K562 (cell line): ENCODE results near the gene FSCN2. TPM values are rescaled to one million over a fixed set of nuclear protein-coding genes. Genes with fewer than 3 reads are reported as not detected.
A peak's percentile ranks its signal among the peaks of the same experiment; 100 is the strongest.

ENCODE experiments used
- BACH1 ChIP-seq: fragments of 200-800 bp; sonication (Bioruptor generic); IDR thresholded peaks from 2 replicates; pipeline ENCODE4 v1.6.1; 2016; ENCODE audit warnings: missing genetic modification characterization, missing compliant biosample characterization
- C11orf30 ChIP-seq: fragments of 450-650 bp; IDR thresholded peaks from 2 replicates; pipeline ENCODE4 v1.6.1; 2016; ENCODE audit warnings: low read depth, mild to moderate bottlenecking
- JUNB ChIP-seq: fragments of 450-650 bp; formaldehyde crosslinking; conservative IDR thresholded peaks from 2 replicates; pipeline ENCODE4 v1.4.0; 2020; ENCODE audit warnings: mild to moderate bottlenecking
- KHSRP ChIP-seq: fragments of 450-650 bp; IDR thresholded peaks from 2 replicates; pipeline ENCODE4 v1.6.1; 2017
- MEF2A ChIP-seq: IDR thresholded peaks from 2 replicates; pipeline ENCODE4 v1.6.1; 2011; ENCODE audit warnings: low read depth, mild to moderate bottlenecking, low read length, moderate library complexity; ENCODE audit not compliant: control insufficient read depth
- MEF2D ChIP-seq: conservative IDR thresholded peaks from 2 replicates; pipeline ENCODE4 v1.6.1; 2016; ENCODE audit warnings: low read depth, missing genetic modification characterization, missing compliant biosample characterization
- SMAD3 ChIP-seq: fragments of 450-650 bp; formaldehyde crosslinking; conservative IDR thresholded peaks from 2 replicates; pipeline ENCODE4 v1.4.0; 2020; ENCODE audit warnings: mild to moderate bottlenecking
- WHSC1 ChIP-seq: IDR thresholded peaks from one replicate; pipeline ENCODE4 v1.6.1; 2012; ENCODE audit warnings: low read length, control low read depth, inconsistent platforms
- YBX1 ChIP-seq: fragments of 450-650 bp; IDR thresholded peaks from 2 replicates; pipeline ENCODE4 v1.7.1; 2016; ENCODE audit warnings: mild to moderate bottlenecking
- ZNF644 ChIP-seq: fragments of 200-800 bp; sonication (Bioruptor generic); IDR thresholded peaks from 2 replicates; pipeline ENCODE4 v1.6.1; 2016; ENCODE audit warnings: low read depth, missing genetic modification characterization, missing compliant biosample characterization
- polyA plus RNA-seq, 8 experiments: library from polyadenylated mRNA; depleted of rRNA in 4 of 8; stranded (reverse) in 5 of 8; unstranded in 3 of 8; fragments of >200 nt; fragmentation: Nextera tagmentation in 2 of 8; fragmentation: Illumina TruSeq in 1 of 8; extraction: Ambion mirVana in 2 of 8; extraction: Trizol in 1 of 8; gene quantifications; 2 replicates each; pipeline versions ENCODE4 v1.2.1 to v1.2.3, GENCODE V29; 2011 to 2014; ENCODE audit warnings: inconsistent platforms in 1 of 8, missing spikeins in 1 of 8
- total RNA-seq, 7 experiments: library from RNA; depleted of rRNA in 6 of 7; stranded (reverse); fragments of >200 nt in 6 of 7; fragmentation: Illumina TruSeq in 2 of 7; extraction: Trizol in 2 of 7; gene quantifications; 2 replicates each; pipeline versions ENCODE4 v1.2.1 to v1.2.3, GENCODE V29; 2011 to 2021; ENCODE audit warnings: low replicate concordance in 1 of 7
- TF ChIP-seq, protein P1 (sequence below): fragments of 450-650 bp; IDR thresholded peaks from 2 replicates; pipeline ENCODE4 v1.6.1; 2016; ENCODE audit warnings: mild to moderate bottlenecking, moderate library complexity
- TF ChIP-seq, protein P2 (sequence below): fragments of 150-350 bp; IDR thresholded peaks from 2 replicates; pipeline ENCODE4 v1.6.1; 2014; ENCODE audit warnings: low read depth, mild to moderate bottlenecking, low read length, borderline replicate concordance

The FSCN2 gene
- total and polyA plus RNA-seq, 9 of the 15 experiments (the other 6 are each of a cell fraction or from before 2014, with no cell fraction given): 0.08 TPM; not detected in 8

DNA sequence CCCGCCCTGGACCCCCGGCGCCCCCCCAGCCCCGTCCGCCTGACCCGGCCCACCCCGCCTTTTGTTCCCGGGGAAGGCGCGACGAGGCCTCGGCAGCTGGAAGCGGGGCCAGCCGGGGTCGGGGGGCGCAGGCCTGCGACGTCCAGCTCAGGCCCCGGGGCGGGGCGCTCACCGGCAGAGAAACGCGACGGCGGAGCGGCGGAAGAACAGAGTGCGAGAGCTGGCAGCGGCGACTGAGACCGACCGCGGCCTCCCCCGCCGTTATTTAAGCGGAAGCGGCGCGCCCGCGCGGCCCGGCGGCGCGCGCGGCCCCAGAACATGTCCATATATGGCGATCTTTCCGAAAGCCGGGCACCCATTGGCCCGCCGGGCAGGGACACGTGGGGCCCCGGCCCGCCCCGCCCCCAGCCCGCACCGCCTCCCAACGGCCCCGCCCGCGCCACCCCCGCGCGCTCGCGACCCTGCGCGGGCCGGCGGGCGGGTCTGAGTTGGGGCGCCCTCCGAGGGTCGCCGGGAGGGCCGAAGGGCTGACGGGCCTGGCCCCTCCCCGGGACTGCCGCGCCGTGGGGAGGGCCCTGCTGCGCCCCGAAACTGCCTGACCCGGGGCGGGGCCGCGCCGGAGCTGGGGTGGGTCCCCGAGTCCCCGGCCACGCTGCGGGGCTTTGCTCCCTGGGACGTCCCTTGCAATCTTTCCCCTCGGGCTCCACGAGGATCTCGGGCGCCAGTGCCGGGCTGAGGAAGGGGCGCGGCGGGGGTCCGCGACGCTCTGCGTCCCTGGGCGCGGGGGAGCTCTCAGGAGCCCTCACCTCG, 15.4 kb upstream of the FSCN2 start, which contains the start of gene ACTG1 (continued):
- TF ChIP-seq, protein P1, sequence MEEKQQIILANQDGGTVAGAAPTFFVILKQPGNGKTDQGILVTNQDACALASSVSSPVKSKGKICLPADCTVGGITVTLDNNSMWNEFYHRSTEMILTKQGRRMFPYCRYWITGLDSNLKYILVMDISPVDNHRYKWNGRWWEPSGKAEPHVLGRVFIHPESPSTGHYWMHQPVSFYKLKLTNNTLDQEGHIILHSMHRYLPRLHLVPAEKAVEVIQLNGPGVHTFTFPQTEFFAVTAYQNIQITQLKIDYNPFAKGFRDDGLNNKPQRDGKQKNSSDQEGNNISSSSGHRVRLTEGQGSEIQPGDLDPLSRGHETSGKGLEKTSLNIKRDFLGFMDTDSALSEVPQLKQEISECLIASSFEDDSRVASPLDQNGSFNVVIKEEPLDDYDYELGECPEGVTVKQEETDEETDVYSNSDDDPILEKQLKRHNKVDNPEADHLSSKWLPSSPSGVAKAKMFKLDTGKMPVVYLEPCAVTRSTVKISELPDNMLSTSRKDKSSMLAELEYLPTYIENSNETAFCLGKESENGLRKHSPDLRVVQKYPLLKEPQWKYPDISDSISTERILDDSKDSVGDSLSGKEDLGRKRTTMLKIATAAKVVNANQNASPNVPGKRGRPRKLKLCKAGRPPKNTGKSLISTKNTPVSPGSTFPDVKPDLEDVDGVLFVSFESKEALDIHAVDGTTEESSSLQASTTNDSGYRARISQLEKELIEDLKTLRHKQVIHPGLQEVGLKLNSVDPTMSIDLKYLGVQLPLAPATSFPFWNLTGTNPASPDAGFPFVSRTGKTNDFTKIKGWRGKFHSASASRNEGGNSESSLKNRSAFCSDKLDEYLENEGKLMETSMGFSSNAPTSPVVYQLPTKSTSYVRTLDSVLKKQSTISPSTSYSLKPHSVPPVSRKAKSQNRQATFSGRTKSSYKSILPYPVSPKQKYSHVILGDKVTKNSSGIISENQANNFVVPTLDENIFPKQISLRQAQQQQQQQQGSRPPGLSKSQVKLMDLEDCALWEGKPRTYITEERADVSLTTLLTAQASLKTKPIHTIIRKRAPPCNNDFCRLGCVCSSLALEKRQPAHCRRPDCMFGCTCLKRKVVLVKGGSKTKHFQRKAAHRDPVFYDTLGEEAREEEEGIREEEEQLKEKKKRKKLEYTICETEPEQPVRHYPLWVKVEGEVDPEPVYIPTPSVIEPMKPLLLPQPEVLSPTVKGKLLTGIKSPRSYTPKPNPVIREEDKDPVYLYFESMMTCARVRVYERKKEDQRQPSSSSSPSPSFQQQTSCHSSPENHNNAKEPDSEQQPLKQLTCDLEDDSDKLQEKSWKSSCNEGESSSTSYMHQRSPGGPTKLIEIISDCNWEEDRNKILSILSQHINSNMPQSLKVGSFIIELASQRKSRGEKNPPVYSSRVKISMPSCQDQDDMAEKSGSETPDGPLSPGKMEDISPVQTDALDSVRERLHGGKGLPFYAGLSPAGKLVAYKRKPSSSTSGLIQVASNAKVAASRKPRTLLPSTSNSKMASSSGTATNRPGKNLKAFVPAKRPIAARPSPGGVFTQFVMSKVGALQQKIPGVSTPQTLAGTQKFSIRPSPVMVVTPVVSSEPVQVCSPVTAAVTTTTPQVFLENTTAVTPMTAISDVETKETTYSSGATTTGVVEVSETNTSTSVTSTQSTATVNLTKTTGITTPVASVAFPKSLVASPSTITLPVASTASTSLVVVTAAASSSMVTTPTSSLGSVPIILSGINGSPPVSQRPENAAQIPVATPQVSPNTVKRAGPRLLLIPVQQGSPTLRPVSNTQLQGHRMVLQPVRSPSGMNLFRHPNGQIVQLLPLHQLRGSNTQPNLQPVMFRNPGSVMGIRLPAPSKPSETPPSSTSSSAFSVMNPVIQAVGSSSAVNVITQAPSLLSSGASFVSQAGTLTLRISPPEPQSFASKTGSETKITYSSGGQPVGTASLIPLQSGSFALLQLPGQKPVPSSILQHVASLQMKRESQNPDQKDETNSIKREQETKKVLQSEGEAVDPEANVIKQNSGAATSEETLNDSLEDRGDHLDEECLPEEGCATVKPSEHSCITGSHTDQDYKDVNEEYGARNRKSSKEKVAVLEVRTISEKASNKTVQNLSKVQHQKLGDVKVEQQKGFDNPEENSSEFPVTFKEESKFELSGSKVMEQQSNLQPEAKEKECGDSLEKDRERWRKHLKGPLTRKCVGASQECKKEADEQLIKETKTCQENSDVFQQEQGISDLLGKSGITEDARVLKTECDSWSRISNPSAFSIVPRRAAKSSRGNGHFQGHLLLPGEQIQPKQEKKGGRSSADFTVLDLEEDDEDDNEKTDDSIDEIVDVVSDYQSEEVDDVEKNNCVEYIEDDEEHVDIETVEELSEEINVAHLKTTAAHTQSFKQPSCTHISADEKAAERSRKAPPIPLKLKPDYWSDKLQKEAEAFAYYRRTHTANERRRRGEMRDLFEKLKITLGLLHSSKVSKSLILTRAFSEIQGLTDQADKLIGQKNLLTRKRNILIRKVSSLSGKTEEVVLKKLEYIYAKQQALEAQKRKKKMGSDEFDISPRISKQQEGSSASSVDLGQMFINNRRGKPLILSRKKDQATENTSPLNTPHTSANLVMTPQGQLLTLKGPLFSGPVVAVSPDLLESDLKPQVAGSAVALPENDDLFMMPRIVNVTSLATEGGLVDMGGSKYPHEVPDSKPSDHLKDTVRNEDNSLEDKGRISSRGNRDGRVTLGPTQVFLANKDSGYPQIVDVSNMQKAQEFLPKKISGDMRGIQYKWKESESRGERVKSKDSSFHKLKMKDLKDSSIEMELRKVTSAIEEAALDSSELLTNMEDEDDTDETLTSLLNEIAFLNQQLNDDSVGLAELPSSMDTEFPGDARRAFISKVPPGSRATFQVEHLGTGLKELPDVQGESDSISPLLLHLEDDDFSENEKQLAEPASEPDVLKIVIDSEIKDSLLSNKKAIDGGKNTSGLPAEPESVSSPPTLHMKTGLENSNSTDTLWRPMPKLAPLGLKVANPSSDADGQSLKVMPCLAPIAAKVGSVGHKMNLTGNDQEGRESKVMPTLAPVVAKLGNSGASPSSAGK: no peak
- no peak for TF ChIP-seq MEF2A
- no peak for TF ChIP-seq MEF2D (tag)
- TF ChIP-seq C11orf30: no peak
- TF ChIP-seq KHSRP: no peak
- TF ChIP-seq BACH1: peak; percentile 91; the same call in 1 of the 2 replicates
- no peak for TF ChIP-seq YBX1
- TF ChIP-seq, protein P2, sequence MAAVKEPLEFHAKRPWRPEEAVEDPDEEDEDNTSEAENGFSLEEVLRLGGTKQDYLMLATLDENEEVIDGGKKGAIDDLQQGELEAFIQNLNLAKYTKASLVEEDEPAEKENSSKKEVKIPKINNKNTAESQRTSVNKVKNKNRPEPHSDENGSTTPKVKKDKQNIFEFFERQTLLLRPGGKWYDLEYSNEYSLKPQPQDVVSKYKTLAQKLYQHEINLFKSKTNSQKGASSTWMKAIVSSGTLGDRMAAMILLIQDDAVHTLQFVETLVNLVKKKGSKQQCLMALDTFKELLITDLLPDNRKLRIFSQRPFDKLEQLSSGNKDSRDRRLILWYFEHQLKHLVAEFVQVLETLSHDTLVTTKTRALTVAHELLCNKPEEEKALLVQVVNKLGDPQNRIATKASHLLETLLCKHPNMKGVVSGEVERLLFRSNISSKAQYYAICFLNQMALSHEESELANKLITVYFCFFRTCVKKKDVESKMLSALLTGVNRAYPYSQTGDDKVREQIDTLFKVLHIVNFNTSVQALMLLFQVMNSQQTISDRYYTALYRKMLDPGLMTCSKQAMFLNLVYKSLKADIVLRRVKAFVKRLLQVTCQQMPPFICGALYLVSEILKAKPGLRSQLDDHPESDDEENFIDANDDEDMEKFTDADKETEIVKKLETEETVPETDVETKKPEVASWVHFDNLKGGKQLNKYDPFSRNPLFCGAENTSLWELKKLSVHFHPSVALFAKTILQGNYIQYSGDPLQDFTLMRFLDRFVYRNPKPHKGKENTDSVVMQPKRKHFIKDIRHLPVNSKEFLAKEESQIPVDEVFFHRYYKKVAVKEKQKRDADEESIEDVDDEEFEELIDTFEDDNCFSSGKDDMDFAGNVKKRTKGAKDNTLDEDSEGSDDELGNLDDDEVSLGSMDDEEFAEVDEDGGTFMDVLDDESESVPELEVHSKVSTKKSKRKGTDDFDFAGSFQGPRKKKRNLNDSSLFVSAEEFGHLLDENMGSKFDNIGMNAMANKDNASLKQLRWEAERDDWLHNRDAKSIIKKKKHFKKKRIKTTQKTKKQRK: no peak
- peak; percentile 97 for TF ChIP-seq ZNF644 (tag)
- TF ChIP-seq WHSC1: no peak
- TF ChIP-seq SMAD3 (CRISPR knock-in tag): no peak
- TF ChIP-seq JUNB (CRISPR knock-in tag): no peak
